MM.1S (cell line): ENCODE results near the gene ARFGAP1.

Source experiments
- EZH2 ChIP-seq: fragments of 300-600 bp; sonication (generic); optimal IDR thresholded peaks from 2 replicates; pipeline ENCODE3; 2017; ENCODE audit warnings: low read depth, mild to moderate bottlenecking, antibody characterized with exemption, low read length, mixed read lengths
- EZH2phosphoT487 ChIP-seq: fragments of 300-600 bp; sonication (generic); IDR thresholded peaks from 2 replicates; pipeline ENCODE4 v1.6.1; 2018; ENCODE audit warnings: antibody characterized with exemption, low read length
- TF ChIP-seq, protein P1 (sequence below): fragments of 300-600 bp; sonication (generic); IDR thresholded peaks from 2 replicates; pipeline ENCODE4 v1.5.1; 2016; ENCODE audit warnings: antibody characterized with exemption, low read length, mixed read lengths

DNA sequence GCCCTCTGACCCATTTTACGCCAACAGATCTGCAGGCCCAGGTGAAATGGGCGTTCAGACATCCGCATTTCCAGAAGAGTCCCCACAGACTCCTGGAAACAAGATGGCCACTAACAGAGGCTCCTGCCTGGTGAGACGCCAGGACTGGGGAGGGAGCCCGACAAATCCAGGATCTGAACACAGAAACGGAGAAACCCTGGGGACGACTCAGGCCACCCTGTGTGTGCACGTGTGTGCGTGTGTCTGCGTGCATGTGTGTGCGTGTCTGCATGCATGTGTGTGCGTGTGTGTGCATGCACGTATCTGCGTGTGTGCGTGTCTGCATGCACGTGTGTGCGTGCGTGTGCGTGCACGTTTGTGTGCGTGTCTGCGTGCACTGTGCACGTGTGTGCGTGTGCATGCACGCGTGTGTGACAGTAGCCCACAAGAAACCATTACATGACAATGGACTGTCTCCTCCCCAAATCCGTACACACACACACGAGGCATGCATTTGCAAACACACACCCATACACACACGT lies 63.7 kb downstream of the ARFGAP1 start:
- TF ChIP-seq, protein P1, sequence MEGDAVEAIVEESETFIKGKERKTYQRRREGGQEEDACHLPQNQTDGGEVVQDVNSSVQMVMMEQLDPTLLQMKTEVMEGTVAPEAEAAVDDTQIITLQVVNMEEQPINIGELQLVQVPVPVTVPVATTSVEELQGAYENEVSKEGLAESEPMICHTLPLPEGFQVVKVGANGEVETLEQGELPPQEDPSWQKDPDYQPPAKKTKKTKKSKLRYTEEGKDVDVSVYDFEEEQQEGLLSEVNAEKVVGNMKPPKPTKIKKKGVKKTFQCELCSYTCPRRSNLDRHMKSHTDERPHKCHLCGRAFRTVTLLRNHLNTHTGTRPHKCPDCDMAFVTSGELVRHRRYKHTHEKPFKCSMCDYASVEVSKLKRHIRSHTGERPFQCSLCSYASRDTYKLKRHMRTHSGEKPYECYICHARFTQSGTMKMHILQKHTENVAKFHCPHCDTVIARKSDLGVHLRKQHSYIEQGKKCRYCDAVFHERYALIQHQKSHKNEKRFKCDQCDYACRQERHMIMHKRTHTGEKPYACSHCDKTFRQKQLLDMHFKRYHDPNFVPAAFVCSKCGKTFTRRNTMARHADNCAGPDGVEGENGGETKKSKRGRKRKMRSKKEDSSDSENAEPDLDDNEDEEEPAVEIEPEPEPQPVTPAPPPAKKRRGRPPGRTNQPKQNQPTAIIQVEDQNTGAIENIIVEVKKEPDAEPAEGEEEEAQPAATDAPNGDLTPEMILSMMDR: no peak
- TF ChIP-seq EZH2 (no peak), EZH2phosphoT487 (no peak)
